ENCODE results near the gene HGF.
"Not testable (repeated sequence)": the region's sequence is repeated elsewhere in the genome, so short reads cannot be mapped to it uniquely, and the experiment has no call there.

HGF gene

GRCh38 chr7:81775560-81775959 is 5.7 kb upstream of the HGF start:
- DNase-seq: no peak

GRCh38 chr7:81774551-81774950 is 4.7 kb upstream of the HGF start:
- no peak for DNase-seq

DNA sequence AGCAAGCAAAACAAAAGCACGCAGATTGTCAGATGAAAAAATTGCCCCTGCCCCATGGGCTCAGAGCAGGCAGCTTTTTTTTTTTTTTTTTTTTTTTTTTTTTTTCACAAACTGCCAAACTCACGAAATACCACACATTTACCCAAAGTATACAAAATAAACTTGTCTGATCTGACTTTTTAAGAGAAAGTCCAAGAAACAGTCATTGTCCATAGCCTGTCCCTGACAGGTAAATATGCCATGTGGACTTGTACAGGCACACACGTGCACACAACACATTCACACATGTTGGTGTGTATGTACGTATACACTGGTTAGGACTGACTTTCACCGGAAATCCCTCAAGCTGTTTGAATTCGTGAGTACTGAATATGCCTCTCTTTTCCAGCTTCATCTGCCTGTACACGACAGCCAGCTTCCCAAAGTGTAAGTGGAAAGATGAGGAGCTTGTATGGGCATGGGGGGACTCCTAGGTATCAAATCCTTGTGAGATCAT is 929 bp upstream of the HGF start:
- no peak for DNase-seq

DNA sequence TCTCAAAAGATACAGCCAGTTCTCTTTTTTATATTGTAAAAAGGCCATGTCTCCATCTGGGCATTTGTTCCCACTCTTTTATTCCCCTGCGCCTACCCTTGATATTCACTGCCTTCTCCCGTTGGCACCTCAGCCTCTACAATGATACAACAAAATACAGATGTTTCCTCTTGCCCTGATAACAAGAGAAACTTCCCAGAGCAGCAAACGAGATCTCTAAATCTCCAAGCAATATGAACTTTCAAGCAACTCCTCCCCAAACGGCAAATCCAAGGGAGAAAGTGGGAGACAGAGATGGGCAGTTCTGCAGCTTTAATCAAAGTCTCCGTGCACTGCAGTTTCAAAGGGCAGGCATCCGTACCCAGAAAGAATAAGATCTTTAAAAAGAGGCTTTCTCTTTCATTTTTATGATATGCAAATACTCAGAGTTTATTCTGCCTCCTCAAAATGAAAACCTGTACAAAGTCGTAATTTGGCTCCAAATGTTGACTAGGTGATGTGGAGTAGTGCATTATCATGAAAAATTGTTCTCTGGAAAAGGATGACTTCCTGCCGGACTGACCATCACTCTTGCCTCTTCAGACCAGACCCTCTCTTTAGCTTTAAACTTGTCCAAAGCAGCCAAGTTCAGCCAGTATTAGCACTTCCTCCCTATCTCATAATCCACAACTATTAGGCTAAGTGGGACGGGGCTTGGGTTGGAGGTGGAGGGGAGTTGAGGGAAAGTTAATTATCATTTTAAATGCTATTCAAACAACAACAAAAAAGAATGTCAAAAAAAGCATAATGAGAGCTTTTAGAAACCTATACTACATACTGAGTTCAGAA is 682 bp downstream of the HGF start:
- DNase-seq: no peak

DNA sequence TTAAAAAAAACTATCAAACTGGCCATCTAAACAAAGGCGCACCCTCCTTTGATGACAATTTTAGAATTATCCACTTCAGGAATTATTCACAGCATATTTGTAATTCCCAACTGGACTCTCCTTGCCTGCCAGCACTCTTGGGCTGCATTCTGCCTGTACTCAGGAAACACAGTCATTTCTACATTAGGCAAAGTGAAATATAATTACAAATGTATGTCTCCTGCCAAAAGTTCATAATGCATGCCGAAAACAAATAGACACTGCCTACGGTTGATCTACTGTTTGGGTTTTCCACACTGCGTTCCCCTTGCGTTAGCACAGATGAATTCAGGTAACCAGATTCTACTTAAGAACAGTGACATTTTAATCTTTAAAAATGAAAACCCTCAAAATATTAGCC is 1.9 kb downstream of the HGF start:
- DNase-seq: no peak

DNA sequence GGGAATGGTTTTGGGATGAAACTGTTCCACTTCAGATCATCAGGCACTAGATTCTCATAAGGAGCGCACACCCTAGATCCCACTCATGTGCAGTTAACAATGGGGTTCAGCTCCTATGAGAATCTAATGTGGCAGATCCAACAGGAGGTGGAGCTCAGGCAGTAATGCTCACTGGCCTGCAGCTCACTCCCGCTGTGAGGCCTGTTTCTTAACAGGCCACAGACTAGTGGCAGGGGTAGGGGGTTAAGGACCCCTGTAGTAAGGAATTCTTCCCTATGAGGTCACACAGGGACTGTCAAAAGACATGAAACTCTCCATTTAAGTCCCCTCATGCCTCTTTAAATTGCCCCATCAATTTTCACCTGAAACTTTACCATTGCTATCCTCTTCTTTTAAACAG is 8.0 kb downstream of the HGF start:
- DNase-seq: no peak

GRCh38 chr7:81761031-81761430 is 8.8 kb downstream of the HGF start:
- no peak for DNase-seq

- DNase-seq: no peak
Observed at GRCh38 chr7:81754918-81755696, 14.7 kb downstream of the HGF start.

GRCh38 chr7:81753392-81753791 is 16.5 kb downstream of the HGF start:
- DNase-seq: no peak

DNA sequence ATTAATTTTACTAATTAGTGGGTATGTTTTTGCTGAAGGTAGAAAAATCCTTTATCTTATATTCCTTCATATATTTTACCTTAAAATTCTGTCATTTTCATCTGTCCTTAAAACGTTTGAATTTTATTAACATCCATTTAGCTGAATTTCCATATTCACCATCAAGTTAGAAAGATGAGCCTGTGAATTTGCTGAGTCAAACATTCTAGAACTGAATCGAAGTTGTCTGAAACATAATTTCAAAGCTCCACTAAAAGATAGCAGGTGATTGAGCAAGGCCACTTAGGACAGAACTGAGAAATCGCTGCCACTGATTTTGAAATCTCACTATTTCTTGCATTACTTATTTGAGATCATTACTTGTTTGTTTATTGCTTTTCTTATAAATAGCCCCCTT is 17.5 kb downstream of the HGF start:
- DNase-seq: no peak

GRCh38 chr7:81751619-81752317 is 18.1 kb downstream of the HGF start:
- DNase-seq: no peak

GRCh38 chr7:81745637-81746036 is 24.2 kb downstream of the HGF start:
- no peak for DNase-seq

DNA sequence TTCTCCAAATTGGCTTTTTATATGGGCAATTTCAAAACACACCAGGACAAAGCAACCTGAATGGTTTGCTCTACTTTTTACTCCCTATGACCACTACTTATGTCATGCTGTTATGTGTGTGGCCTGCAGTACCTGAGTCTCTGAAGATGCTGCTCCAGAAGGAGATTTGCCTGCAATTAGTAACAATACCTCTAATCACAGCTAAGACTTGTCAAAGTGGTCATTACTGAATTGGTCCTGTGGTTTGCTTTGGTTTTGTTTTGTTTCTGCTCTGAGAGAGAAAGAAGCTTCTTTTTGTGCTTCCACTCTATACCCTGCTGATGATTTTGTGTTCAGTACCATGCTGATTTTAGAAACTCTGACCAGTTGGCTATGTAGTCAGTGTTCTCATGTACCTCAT is 25.5 kb downstream of the HGF start:
- no peak for DNase-seq

GRCh38 chr7:81743665-81744064 is 26.2 kb downstream of the HGF start:
- DNase-seq: no peak

- DNase-seq: no peak
Observed at GRCh38 chr7:81743201-81743600, 26.6 kb downstream of the HGF start.

DNA sequence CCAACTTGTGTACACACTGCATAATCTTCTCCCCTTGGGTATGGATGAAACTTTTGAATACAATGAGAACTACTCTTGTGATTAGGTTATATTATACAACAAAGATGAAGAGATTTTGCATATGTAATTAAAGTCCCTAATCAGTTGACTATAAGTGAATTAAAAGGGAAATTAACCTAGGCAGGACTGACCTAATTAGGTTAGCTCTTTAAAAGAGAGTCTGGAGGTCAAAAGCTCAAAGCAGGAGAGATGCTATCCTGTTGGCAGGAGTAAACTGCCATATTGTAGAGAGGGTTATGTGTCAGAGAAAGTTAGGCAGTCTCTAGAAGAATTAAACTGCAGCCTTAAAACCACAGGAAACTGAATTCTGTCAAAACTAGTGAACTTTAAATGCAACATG is 29.4 kb downstream of the HGF start:
- no peak for DNase-seq

GRCh38 chr7:81736091-81736490 is 33.8 kb downstream of the HGF start:
- DNase-seq: no peak

- no peak for DNase-seq
Observed at GRCh38 chr7:81725812-81726127, 44.1 kb downstream of the HGF start.

GRCh38 chr7:81725003-81725811 is 44.6 kb downstream of the HGF start:
- DNase-seq: no peak

- not testable (repeated sequence) for DNase-seq
Observed at GRCh38 chr7:81722250-81722649, 47.6 kb downstream of the HGF start.

GRCh38 chr7:81721437-81721836 is 48.4 kb downstream of the HGF start:
- DNase-seq: no peak

- no peak for DNase-seq
Observed at GRCh38 chr7:81719865-81720264, 50.0 kb downstream of the HGF start.
